Activated CD8-positive, alpha-beta memory T cell treated with anti-CD3 and anti-CD28 coated beads, Interleukin-2, amount 50 U/mL, for 4 hours (primary cell): ENCODE measurements around the gene ARMH3.

Experiments used
- DNase-seq: peaks from one replicate; pipeline ENCODE4 v3.0.0-alpha.2; 2020

Gene ARMH3

GRCh38 chr10:101848408-101848807 is 207.6 kb downstream of the ARMH3 start:
- no peak for DNase-seq

- no peak for DNase-seq
Observed at GRCh38 chr10:101845893-101846292, 210.1 kb downstream of the ARMH3 start.

GRCh38 chr10:101843032-101844021 is 212.6 kb downstream of the ARMH3 start, which contains the start of gene KCNIP2:
Gene KCNIP2, minus strand, starts transcription at chr10:101843800. Its CDS starts 232 bp downstream, at chr10:101843568.
- DNase-seq = peak; percentile 67

- no peak for DNase-seq
Observed at GRCh38 chr10:101841826-101842225, 214.1 kb downstream of the ARMH3 start.

GRCh38 chr10:101840741-101841453 is 215.1 kb downstream of the ARMH3 start:
- DNase-seq = peak; percentile 71

- no peak for DNase-seq
Observed at GRCh38 chr10:101840102-101840684, 215.8 kb downstream of the ARMH3 start.

- DNase-seq = peak; percentile 71
Observed at GRCh38 chr10:101839416-101840063, 216.4 kb downstream of the ARMH3 start.

GRCh38 chr10:101839002-101839401 is 217.0 kb downstream of the ARMH3 start:
- DNase-seq = no peak

GRCh38 chr10:101838416-101838970 is 217.5 kb downstream of the ARMH3 start:
- DNase-seq = no peak

GRCh38 chr10:101837748-101838147 is 218.2 kb downstream of the ARMH3 start:
- DNase-seq = no peak

GRCh38 chr10:101835362-101835761 is 220.6 kb downstream of the ARMH3 start:
- DNase-seq = no peak

- DNase-seq = no peak
Observed at GRCh38 chr10:101834341-101834740, 221.6 kb downstream of the ARMH3 start.

GRCh38 chr10:101833466-101833865 is 222.5 kb downstream of the ARMH3 start:
- DNase-seq = no peak

- DNase-seq = no peak
Observed at GRCh38 chr10:101832325-101832771, 223.6 kb downstream of the ARMH3 start.

- no peak for DNase-seq
Observed at GRCh38 chr10:101831169-101831811, 224.7 kb downstream of the ARMH3 start.

- DNase-seq = peak; percentile 94
Observed at GRCh38 chr10:101830322-101831168, 225.4 kb downstream of the ARMH3 start.

- DNase-seq = peak; percentile 65
Observed at GRCh38 chr10:101829561-101830315, 226.2 kb downstream of the ARMH3 start.

- no peak for DNase-seq
Observed at GRCh38 chr10:101828766-101829551, 227.0 kb downstream of the ARMH3 start.

- no peak for DNase-seq
Observed at GRCh38 chr10:101827919-101828600, 227.9 kb downstream of the ARMH3 start.
